ENCODE results near the gene VSNL1. TPM values are rescaled to one million over a fixed set of nuclear protein-coding genes. Genes with fewer than 3 reads are reported as not detected.

Gene VSNL1
- total RNA-seq, 1 donor from 2014 or later, result 19.6 TPM

- Mint-ChIP-seq H3K4me1 (ENCODE audit: unreplicated experiment) (no peaks in the 10 kb centered on the region), H3K4me3 (ENCODE audit: unreplicated experiment) (no peak overlapping the region), H3K36me3 (ENCODE audit: low read depth, unreplicated experiment) (no peaks in the 10 kb centered on the region), H3K27ac (ENCODE audit: unreplicated experiment) (no peak overlapping the region), H3K9me3 (ENCODE audit: unreplicated experiment) (no peaks in the 10 kb centered on the region), H3K27me3 (ENCODE audit: unreplicated experiment) (peaks cover 2% of the 10 kb centered on the region)
- TF ChIP-seq, protein P1, sequence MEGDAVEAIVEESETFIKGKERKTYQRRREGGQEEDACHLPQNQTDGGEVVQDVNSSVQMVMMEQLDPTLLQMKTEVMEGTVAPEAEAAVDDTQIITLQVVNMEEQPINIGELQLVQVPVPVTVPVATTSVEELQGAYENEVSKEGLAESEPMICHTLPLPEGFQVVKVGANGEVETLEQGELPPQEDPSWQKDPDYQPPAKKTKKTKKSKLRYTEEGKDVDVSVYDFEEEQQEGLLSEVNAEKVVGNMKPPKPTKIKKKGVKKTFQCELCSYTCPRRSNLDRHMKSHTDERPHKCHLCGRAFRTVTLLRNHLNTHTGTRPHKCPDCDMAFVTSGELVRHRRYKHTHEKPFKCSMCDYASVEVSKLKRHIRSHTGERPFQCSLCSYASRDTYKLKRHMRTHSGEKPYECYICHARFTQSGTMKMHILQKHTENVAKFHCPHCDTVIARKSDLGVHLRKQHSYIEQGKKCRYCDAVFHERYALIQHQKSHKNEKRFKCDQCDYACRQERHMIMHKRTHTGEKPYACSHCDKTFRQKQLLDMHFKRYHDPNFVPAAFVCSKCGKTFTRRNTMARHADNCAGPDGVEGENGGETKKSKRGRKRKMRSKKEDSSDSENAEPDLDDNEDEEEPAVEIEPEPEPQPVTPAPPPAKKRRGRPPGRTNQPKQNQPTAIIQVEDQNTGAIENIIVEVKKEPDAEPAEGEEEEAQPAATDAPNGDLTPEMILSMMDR (IDR thresholded peaks at IDR 0.05; ENCODE audit: unreplicated experiment), result no peak
- DNase-seq (ENCODE audit: low spot score), result no peak
Observed at GRCh38 chr2:17573085-17573803, 32.7 kb downstream of the VSNL1 start.

- H3K9me3 Mint-ChIP-seq (ENCODE audit: unreplicated experiment), result no peaks in the 10 kb centered on the region
- DNase-seq (ENCODE audit: low spot score), result no peak
- TF ChIP-seq, protein P1 (IDR thresholded peaks at IDR 0.05; ENCODE audit: unreplicated experiment), result no peak
- H3K27ac Mint-ChIP-seq (ENCODE audit: unreplicated experiment), result no peak overlapping the region
- no peaks in the 10 kb centered on the region for H3K27me3 Mint-ChIP-seq (ENCODE audit: unreplicated experiment)
- no peaks in the 10 kb centered on the region for H3K36me3 Mint-ChIP-seq (ENCODE audit: low read depth, unreplicated experiment)
- no peak overlapping the region for H3K4me3 Mint-ChIP-seq (ENCODE audit: unreplicated experiment)
- H3K4me1 Mint-ChIP-seq (ENCODE audit: unreplicated experiment), result no peaks in the 10 kb centered on the region
Observed at GRCh38 chr2:17573804-17574175, 33.3 kb downstream of the VSNL1 start.

- no peaks in the 10 kb centered on the region for H3K9me3 Mint-ChIP-seq (ENCODE audit: unreplicated experiment)
- no peak for DNase-seq (ENCODE audit: low spot score)
- no peaks in the 10 kb centered on the region for H3K36me3 Mint-ChIP-seq (ENCODE audit: low read depth, unreplicated experiment)
- no peak overlapping the region for H3K4me3 Mint-ChIP-seq (ENCODE audit: unreplicated experiment)
- TF ChIP-seq, protein P1 (IDR thresholded peaks at IDR 0.05; ENCODE audit: unreplicated experiment), result no peak
- H3K27me3 Mint-ChIP-seq (ENCODE audit: unreplicated experiment), result no peaks in the 10 kb centered on the region
- no peak overlapping the region for H3K27ac Mint-ChIP-seq (ENCODE audit: unreplicated experiment)
- no peaks in the 10 kb centered on the region for H3K4me1 Mint-ChIP-seq (ENCODE audit: unreplicated experiment)
Observed at GRCh38 chr2:17574406-17575073, 34.0 kb downstream of the VSNL1 start.

GRCh38 chr2:17576802-17577201 is 36.3 kb downstream of the VSNL1 start:
- Mint-ChIP-seq H3K9me3 (ENCODE audit: unreplicated experiment) (no peaks in the 10 kb centered on the region), H3K36me3 (ENCODE audit: low read depth, unreplicated experiment) (no peaks in the 10 kb centered on the region), H3K4me3 (ENCODE audit: unreplicated experiment) (no peak overlapping the region), H3K27ac (ENCODE audit: unreplicated experiment) (no peak overlapping the region), H3K4me1 (ENCODE audit: unreplicated experiment) (no peaks in the 10 kb centered on the region), H3K27me3 (ENCODE audit: unreplicated experiment) (no peaks in the 10 kb centered on the region)
- no peak for DNase-seq (ENCODE audit: low spot score)
- TF ChIP-seq, protein P1 (IDR thresholded peaks at IDR 0.05; ENCODE audit: unreplicated experiment), result no peak

GRCh38 chr2:17578466-17578928 is 38.0 kb downstream of the VSNL1 start:
- H3K4me1 Mint-ChIP-seq (ENCODE audit: unreplicated experiment), result no peaks in the 10 kb centered on the region

More at GRCh38 chr2:17578466-17578928, 38.0 kb downstream of the VSNL1 start:
- TF ChIP-seq, protein P1 (IDR thresholded peaks at IDR 0.05; ENCODE audit: unreplicated experiment), result no peak
- Mint-ChIP-seq H3K27me3 (ENCODE audit: unreplicated experiment) (no peaks in the 10 kb centered on the region), H3K27ac (ENCODE audit: unreplicated experiment) (no peak overlapping the region), H3K4me3 (ENCODE audit: unreplicated experiment) (no peak overlapping the region), H3K36me3 (ENCODE audit: low read depth, unreplicated experiment) (no peaks in the 10 kb centered on the region), H3K9me3 (ENCODE audit: unreplicated experiment) (no peaks in the 10 kb centered on the region)
- DNase-seq (ENCODE audit: low spot score), result no peak
